ENCODE data around the gene SLC22A1. TPM values are rescaled to one million over a fixed set of nuclear protein-coding genes. Genes with fewer than 3 reads are reported as not detected.

Gene SLC22A1
- total RNA-seq, 3 donors from 2014 or later: 0.98 to 3.2 (median 1.3) TPM

GRCh38 chr6:160207618-160208017 is 86.0 kb downstream of the SLC22A1 start:
- Histone ChIP-seq H3K4me1 (no peaks in the 10 kb centered on the region), H3K9me3 (peaks cover 6 to 10% of the 10 kb centered on the region in 2 donors), H3K36me3 (no peaks in the 10 kb centered on the region), H3K27ac (no peak overlapping the region), H3K27me3 (no peaks in the 10 kb centered on the region), H3K4me3 (no peak overlapping the region)
- intact Hi-C loops (cut with DNase I; ENCODE audit: low total_unique reads): no loop called here
- no peak for DNase-seq (ENCODE audit: low spot score in 2 of 2)
- no peak for TF ChIP-seq CTCF (IDR thresholded peaks at IDR 0.05)
- no peak for TF ChIP-seq POLR2A (IDR thresholded peaks at IDR 0.05)
- no peak for TF ChIP-seq POLR2AphosphoS5 (IDR thresholded peaks at IDR 0.05)

Other genes starting within 250 kb of the SLC22A1 start
- not detected for gene MAS1, start 230.8 kb upstream of the SLC22A1 start, total RNA-seq
- 100 to 1,000 TPM in 1 of 3 donors, 10 to 100 TPM in 2; 60.4 to 112 (median 81.0) TPM for gene IGF2R, start 152.7 kb upstream of the SLC22A1 start, total RNA-seq
- gene SLC22A2, start 137.0 kb downstream of the SLC22A1 start, total RNA-seq: not detected
- gene SLC22A3, start 226.6 kb downstream of the SLC22A1 start, total RNA-seq: 10 to 100 TPM in 1 of 3 donors, 1 to 10 TPM in 2; 3.4 to 13.1 (median 5.9) TPM

Data from breast epithelium (tissue), 4 donors.